ENCODE measurements around the gene SLC10A3. TPM values are rescaled to one million over a fixed set of nuclear protein-coding genes. Genes with fewer than 3 reads are reported as not detected.

Gene SLC10A3
- total and polyA plus RNA-seq, 2 donors (not counting 1 experiment from before 2014, with no cell fraction given), result 17.9 to 36.9 TPM

Small RNA genes lying within 50 kb of the gene (small RNA-seq; reads per million reads assigned to genes)
- gene MIR6858 (ENCODE audit: insufficient read length, low read depth, low replicate concordance) (not detected), gene RN7SL697P (ENCODE audit: insufficient read length, low read depth, low replicate concordance) (not detected)

Other genes with a start within 250 kb of the SLC10A3 start
- not detected in 2 replicates for gene OPN1MW3, start 233.0 kb downstream of the SLC10A3 start, total RNA-seq
- not detected in 2 replicates for gene OPN1MW3, start 233.0 kb downstream of the SLC10A3 start, polyA plus RNA-seq
- not detected in 2 replicates for gene TEX28, start 195.5 kb downstream of the SLC10A3 start, total RNA-seq
- not detected in 2 replicates for gene TEX28, start 195.5 kb downstream of the SLC10A3 start, polyA plus RNA-seq
- gene TKTL1, start 194.8 kb downstream of the SLC10A3 start, total RNA-seq, result 0.22 and 0.96 TPM in 2 replicates
- 0.18 and 0.37 TPM in 2 replicates for gene TKTL1, start 194.8 kb downstream of the SLC10A3 start, polyA plus RNA-seq
- 510 and 523 TPM in 2 replicates for gene FLNA, start 116.0 kb downstream of the SLC10A3 start, total RNA-seq
- gene FLNA, start 116.0 kb downstream of the SLC10A3 start, polyA plus RNA-seq, result 281 and 342 TPM in 2 replicates
- gene EMD, start 111.3 kb downstream of the SLC10A3 start, total RNA-seq, result 67.2 and 81.7 TPM in 2 replicates
- 132 and 156 TPM in 2 replicates for gene EMD, start 111.3 kb downstream of the SLC10A3 start, polyA plus RNA-seq
- gene RPL10, start 92.3 kb downstream of the SLC10A3 start, total RNA-seq, result 3,946 and 4,073 TPM in 2 replicates
- gene RPL10, start 92.3 kb downstream of the SLC10A3 start, polyA plus RNA-seq, result 9,737 and 16,482 TPM in 2 replicates
- 24.6 TPM in 2 replicates for gene DNASE1L1, start 81.4 kb downstream of the SLC10A3 start, total RNA-seq
- gene DNASE1L1, start 81.4 kb downstream of the SLC10A3 start, polyA plus RNA-seq, result 30.4 and 49.2 TPM in 2 replicates
- gene TAFAZZIN, start 79.1 kb downstream of the SLC10A3 start, total RNA-seq, result 117 and 118 TPM in 2 replicates
- gene TAFAZZIN, start 79.1 kb downstream of the SLC10A3 start, polyA plus RNA-seq, result 224 and 241 TPM in 2 replicates
- 55.6 and 57.7 TPM in 2 replicates for gene ATP6AP1, start 62.0 kb downstream of the SLC10A3 start, total RNA-seq
- 38.9 and 47.1 TPM in 2 replicates for gene ATP6AP1, start 62.0 kb downstream of the SLC10A3 start, polyA plus RNA-seq
- gene GDI1, start 53.5 kb downstream of the SLC10A3 start, total RNA-seq, result 194 and 199 TPM in 2 replicates
- gene GDI1, start 53.5 kb downstream of the SLC10A3 start, polyA plus RNA-seq, result 311 and 436 TPM in 2 replicates
- gene FAM50A, start 46.5 kb downstream of the SLC10A3 start, total RNA-seq, result 70.4 and 79.8 TPM in 2 replicates
- gene FAM50A, start 46.5 kb downstream of the SLC10A3 start, polyA plus RNA-seq, result 44.5 and 60.0 TPM in 2 replicates
- gene PLXNA3, start 32.3 kb downstream of the SLC10A3 start, total RNA-seq, result 114 and 120 TPM in 2 replicates
- 50.5 and 68.6 TPM in 2 replicates for gene PLXNA3, start 32.3 kb downstream of the SLC10A3 start, polyA plus RNA-seq
- 17.0 and 19.3 TPM in 2 replicates for gene LAGE3, start 11.3 kb downstream of the SLC10A3 start, total RNA-seq
- 13.6 and 19.9 TPM in 2 replicates for gene LAGE3, start 11.3 kb downstream of the SLC10A3 start, polyA plus RNA-seq
- gene UBL4A, start 4.0 kb downstream of the SLC10A3 start, total RNA-seq, result 23.3 and 29.5 TPM in 2 replicates
- 7.7 and 13.1 TPM in 2 replicates for gene UBL4A, start 4.0 kb downstream of the SLC10A3 start, polyA plus RNA-seq
- 39.6 and 43.3 TPM in 2 replicates for gene FAM3A, start 25.6 kb upstream of the SLC10A3 start, total RNA-seq
- 59.4 and 61.1 TPM in 2 replicates for gene FAM3A, start 25.6 kb upstream of the SLC10A3 start, polyA plus RNA-seq
- gene G6PD, start 56.2 kb upstream of the SLC10A3 start, total RNA-seq, result 57.2 and 61.2 TPM in 2 replicates
- gene G6PD, start 56.2 kb upstream of the SLC10A3 start, polyA plus RNA-seq, result 64.4 and 66.0 TPM in 2 replicates
- 65.1 and 72.0 TPM in 2 replicates for gene IKBKG, start 57.0 kb upstream of the SLC10A3 start, total RNA-seq
- gene IKBKG, start 57.0 kb upstream of the SLC10A3 start, polyA plus RNA-seq, result 43.9 and 46.7 TPM in 2 replicates
- gene CTAG1A, start 94.5 kb upstream of the SLC10A3 start, total RNA-seq, result not detected in 2 replicates
- gene CTAG1A, start 94.5 kb upstream of the SLC10A3 start, polyA plus RNA-seq, result not detected in 2 replicates
- gene CTAG1B, start 128.7 kb upstream of the SLC10A3 start, total RNA-seq, result not detected in 2 replicates
- gene CTAG1B, start 128.7 kb upstream of the SLC10A3 start, polyA plus RNA-seq, result 0.09 TPM in 1 of 2 replicates, not detected in the other
- not detected in 2 replicates for gene CTAG2, start 162.9 kb upstream of the SLC10A3 start, total RNA-seq
- not detected in 2 replicates for gene CTAG2, start 162.9 kb upstream of the SLC10A3 start, polyA plus RNA-seq

Data from B cell (primary cell).